Stimulated activated CD8-positive, alpha-beta memory T cell treated with anti-CD3 and anti-CD28 coated beads, Interleukin-7, amount 100 ng/mL, for 1 hour (primary cell): Measurements from ENCODE around the gene KRTAP19-2.
"Not testable (repeated sequence)": the region's sequence is repeated elsewhere in the genome, so short reads cannot be mapped to it uniquely, and the experiment has no call there.

ENCODE experiments used
- DNase-seq, 2 donors: peaks; one replicate each; pipeline ENCODE4 v3.0.0-alpha.2; 2020; ENCODE audit warnings: low read depth in 2 of 2

Gene KRTAP19-2, protein sequence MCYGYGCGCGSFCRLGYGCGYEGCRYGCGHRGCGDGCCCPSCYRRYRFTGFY

DNA sequence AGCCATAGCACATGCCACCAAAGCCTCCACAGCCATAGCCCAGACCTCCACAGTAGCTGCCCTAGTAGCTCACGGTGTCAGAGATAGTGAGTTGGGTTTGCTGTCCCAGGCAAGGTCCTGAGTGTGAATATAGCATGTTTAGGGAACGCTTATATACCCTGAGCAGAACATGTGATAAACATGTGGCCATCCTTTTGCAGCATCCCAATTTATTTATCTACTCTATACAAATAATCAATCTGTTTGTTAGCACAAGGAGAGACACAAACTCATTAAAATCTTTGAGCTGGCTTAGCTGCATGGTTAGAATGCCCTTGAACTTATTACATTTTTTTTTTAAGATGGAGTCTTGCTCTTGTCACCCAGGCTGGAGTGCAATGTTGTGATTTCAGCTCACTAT, at the start of gene KRTAP19-2:
Gene KRTAP19-2, minus strand, starts transcription at position 101 of the 400 bp plus-strand sequence. Its CDS starts 88 bp downstream, at position 13.
- no peak for DNase-seq

DNA sequence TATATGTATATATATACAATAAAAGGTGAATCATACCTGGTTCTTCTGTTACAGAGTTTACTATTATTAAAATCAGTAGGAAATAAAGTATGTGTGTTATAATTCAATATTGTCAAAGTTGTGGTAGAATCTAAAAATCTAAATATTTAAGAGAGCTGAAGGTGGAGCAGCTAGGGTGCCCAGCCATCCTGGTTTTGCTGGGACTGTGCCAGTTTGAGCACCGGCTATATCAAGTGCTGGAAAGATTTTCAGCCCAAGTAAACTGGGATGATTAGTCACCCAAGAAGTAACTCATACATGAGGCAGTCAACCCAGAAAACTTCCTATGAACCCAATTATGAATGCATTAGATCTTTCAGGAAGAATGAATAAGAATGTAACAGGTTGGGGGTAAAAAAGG, 31.6 kb upstream of the KRTAP19-2 start:
- no peak for DNase-seq

DNA sequence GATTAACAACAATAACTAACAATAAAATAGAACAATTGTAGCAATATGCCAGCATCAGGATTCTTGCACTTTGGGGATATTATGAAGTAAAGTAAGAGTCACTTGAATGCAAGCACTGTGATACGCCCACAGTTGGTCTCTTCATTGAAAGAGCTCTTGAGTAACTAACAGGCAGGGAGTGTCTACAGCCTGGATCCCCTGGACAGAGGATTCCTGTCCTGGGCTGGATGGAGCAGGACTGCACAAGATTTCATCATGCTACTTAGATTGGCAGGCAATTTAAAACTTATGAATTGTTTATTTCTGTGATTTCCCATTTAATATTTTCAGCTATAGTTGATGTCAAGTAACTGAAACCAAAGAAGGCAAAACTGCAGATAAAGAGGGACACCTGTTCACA, 28.4 kb upstream of the KRTAP19-2 start:
- no peak for DNase-seq

- DNase-seq, result not testable (repeated sequence)
These were observed 18.5 kb upstream of the KRTAP19-2 start for GRCh38 chr21:30505621-30506205.

DNA sequence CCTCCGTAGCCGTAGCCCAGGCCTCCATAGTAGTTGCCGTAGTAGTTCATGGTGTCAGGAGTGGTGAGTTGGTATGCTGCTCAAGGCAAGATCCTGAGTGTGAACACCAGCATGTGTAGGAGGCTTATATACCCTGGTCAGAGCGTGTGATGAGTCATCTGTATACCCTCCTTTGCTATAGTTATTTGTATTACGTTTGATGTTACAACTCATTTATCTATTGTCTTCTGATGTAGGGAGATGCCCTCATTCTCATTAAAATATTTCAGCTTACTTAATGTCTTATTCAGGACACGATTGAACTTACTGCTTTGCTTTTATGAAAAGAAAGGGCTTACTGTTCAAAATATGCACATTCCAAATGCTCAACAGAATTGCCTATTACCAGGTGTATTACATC, 14.8 kb upstream of the KRTAP19-2 start, which contains the start of gene KRTAP19-5:
Gene KRTAP19-5, minus strand, starts transcription at position 101 of the 400 bp plus-strand sequence. Its CDS starts 51 bp downstream, at position 50.
- DNase-seq, result no peak

DNA sequence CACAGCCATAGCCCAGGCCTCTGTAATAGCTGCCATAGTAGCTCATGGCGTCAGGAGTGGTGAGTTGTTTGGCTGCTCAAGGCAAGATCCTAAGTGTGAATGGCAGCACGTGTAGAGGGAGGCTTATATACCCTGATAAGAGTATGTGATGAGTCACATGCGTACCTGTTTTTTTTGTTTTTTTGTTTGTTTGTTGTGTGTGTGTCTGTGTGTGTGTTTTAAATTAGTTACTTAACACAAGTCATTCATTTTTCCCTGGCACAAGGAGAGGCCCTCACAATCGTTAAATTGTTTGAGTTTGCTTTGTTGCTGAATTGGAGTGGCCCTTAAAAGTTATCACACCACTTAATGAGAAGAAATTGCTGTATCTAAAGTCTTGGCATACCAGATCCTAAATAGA, 9.8 kb upstream of the KRTAP19-2 start, which contains the start of gene KRTAP19-4:
Gene KRTAP19-4, minus strand, starts transcription at position 101 of the 400 bp plus-strand sequence. Its CDS starts 55 bp downstream, at position 46.
- DNase-seq, result no peak

DNA sequence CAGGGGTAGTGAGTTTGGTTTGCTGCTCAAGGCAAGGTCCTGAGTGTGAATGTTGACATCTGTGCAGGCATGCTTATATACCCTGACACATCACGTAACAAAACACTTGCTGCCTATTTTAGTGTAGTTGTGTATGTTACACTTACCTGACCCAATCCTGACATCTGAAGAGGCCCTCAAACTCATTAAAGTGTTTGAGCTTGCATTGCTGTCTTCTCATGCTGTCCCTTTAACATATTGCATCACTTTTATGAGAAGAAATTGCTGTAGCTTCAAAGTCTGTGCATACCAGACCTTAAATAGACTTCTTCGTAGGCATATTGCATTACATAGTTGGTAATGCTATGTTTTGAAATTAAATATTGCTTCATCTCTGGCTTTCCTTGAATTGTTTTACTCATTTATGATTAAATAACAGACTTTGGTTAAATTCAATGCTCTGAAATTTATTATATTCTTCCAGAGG, 4.8 kb upstream of the KRTAP19-2 start, which contains the start of gene KRTAP19-3:
Gene KRTAP19-3, minus strand, starts transcription at position 51 of the 466 bp plus-strand sequence. CDS start 56 bp downstream, outside the sequence.
- no peak for DNase-seq

- no peak for DNase-seq
These were observed 1.1 kb downstream of the KRTAP19-2 start for GRCh38 chr21:30486180-30486579.

- DNase-seq, result no peak
These were observed 5.1 kb downstream of the KRTAP19-2 start for GRCh38 chr21:30482130-30482529.

DNA sequence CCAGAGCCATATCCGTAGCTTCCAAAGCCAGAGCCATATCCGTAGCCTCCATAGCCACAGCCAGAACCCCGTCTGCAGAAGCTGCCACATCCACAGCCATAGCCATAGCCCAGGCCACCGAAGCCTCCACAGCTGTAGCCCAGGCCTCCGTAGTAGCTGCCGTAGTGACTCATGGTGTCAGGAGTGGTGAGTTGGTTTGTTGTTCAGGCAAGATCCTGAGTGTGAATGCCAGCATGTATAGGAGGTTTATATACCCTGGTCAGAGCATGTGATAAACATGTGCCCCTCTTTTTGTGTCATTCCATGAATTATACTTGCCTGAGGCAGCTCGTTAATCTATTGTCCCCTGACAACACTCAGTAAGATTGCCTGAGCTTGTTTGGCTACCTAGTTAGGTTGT, 7.1 kb downstream of the KRTAP19-2 start, which contains the start of gene KRTAP19-1:
Gene KRTAP19-1, minus strand, starts transcription at position 223 of the 400 bp plus-strand sequence. Its CDS starts 50 bp downstream, at position 173.
- DNase-seq, result no peak

DNA sequence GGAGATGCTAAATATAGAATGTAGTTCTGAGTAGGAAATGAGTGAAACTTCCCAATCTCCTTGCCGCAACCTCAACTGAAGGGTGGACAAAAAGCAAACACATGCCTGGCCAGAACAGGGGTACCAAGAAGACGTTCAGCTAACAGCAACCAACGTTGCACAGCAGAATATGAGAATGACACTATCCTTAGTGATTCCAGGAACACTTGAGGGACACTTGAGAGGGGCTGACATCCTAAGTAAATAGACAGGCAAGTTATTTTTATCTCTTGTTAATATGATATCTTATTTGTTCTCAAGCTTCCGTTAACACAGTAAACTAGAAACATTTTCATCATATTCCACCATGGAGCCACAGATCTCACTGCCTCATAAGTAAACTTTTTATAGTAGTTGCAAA, 8.0 kb downstream of the KRTAP19-2 start:
- DNase-seq, result no peak

GRCh38 chr21:30478004-30478403, 9.2 kb downstream of the KRTAP19-2 start:
- no peak for DNase-seq

DNA sequence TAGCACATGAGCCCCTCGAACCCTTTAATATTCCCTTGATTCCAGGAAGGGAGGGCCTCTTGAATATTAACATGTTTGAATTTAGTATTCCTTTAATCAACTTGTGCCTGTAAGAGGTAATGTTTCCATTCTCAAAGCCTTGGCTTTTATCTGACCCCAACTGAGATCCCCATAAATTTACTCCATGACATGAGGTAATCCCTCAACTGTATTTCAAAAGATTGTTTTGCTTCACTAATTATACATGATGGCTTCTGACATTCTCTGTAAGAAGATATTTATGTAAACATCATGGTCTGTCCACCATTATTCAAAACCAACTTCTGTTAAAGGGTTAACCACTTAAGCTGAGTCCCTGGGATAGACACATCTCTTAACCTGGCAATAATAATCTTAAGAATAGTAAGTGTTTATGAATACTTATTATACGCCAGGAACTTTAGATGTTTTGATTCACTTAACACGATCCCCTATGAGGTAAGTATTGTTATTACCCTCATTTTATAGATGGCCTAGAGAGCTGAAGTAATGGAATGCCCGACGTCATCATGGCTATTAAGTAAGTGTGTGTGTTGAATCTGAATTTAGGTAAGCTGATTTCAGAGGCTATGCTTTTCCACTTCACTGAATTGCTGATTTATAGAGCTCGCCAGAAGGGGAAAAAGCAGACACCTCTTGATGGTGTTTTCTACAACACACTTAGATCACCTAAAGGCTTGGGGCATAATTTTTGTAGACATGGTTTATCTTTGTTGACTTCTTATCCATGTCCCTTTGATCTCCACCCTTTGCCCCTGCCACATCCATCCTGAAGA, 18.1 kb downstream of the KRTAP19-2 start:
- no peak for DNase-seq

DNA sequence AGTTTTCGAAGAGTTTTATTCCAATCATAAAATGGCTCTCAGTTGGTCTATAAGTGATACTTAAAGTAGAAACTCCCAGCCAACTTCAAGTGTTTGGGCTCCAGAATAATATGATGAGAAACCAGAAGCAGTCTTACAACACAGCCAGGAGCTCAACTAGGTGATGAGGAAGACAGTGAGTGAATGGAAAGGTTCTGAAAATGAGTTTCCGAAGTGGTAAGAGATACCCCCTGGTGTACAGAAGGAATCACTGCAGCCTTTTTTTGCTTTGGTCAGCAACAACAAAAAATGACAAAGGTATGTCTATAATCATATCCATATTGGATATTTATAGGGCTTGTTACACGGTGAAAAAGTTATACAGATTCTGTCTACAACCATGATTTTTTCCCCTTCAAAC, 23.5 kb downstream of the KRTAP19-2 start:
- no peak for DNase-seq

DNA sequence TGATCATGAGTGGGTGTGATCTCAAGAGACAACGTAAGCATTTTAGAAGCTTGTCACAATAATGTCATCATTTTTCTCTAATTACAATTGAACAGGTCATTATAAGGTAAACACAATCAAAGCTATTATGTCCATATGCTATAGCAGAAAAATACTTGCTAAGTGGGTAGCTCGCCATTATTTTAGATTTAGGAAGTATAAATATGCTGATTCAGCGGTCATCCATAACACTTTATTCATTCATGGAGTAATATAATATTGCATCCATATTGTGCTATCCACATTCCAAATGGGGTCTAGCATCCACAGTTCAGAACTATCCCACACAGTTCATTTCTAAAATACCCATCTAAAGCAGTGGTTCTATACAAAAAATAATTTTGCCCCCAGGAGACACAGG, 38.7 kb downstream of the KRTAP19-2 start:
- no peak for DNase-seq

DNA sequence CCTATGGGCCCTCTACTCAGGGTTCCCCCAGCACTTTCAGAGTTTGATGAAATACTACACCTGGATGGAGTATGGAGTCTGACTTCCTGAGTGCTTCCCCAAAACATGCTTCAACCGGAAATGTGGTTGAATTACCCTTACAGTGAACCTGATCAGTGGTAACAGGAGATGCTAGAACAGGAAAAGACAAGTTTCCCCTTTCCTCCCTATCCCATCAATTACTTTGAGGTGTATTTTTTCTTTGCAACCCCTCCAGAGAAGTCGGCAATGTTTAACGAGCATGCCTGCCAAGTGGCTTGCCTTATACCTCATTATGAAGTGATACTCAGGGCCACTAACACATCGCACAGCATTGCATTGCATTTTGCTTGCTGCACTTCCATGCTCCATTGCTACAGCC, 40.2 kb downstream of the KRTAP19-2 start:
- DNase-seq, result no peak

- no peak for DNase-seq
These were observed 43.0 kb downstream of the KRTAP19-2 start for GRCh38 chr21:30444204-30444603.

DNA sequence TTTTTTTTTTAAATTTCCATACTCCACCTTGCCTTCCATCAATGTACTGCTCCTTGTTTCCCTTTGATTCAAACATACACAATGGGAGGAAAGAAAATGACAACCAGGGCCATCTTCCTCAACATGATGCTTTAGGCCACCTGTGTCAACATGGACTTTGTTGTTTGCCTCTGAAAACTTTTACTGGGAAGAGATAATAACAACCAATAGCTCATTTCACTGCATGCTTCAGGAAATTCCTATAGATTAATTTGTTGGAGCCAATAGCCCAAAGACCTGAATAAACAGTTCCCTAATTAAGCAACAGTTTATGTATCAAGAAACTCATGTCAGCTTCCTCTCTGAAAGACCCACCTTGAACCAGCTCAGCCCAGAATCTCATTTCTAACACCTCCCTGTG, 44.0 kb downstream of the KRTAP19-2 start:
- DNase-seq, result no peak

DNA sequence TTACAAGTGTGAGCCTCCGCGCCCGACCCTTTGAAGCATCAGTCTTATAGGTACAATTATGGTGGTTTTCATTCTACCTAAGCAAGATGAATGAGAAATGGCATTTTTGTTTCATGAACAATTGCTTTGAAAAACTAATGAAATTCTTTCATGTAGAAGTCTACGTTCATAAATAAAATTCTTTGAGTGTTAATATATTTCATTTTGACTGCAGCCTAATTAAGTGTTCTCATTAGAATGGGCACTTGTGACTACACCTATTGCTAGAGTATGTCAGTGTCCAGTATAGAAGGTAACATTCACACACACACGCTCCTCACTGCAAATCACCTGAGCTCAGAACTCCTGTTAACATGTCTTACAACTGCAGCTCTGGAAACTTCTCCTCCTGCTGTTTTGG, 47.3 kb downstream of the KRTAP19-2 start, which contains the start of gene KRTAP15-1:
Gene KRTAP15-1, plus strand, starts transcription at position 301 of the 400 bp plus-strand sequence. Its CDS starts 53 bp downstream, at position 354.
- DNase-seq, result no peak
